SU-DHL-6 (cell line): ENCODE data around the gene BIN1.

Source experiments
- H2AFZ ChIP-seq: fragments of 200-600 bp; sonication (generic); 2 replicates; pipeline ENCODE4 v1.6.1; 2014; ENCODE audit warnings: low read depth, mild to moderate bottlenecking, moderate library complexity, mixed read lengths, antibody characterized with exemption, low read length; ENCODE audit not compliant: severe bottlenecking
- H3F3A ChIP-seq: fragments of 200-600 bp; shearing (Covaris generic); 2 replicates; pipeline ENCODE4 v1.6.0; 2016; ENCODE audit warnings: antibody characterized with exemption, mild to moderate bottlenecking; ENCODE audit not compliant: insufficient read depth
- H3K27ac ChIP-seq: fragments of 200-600 bp; sonication (generic); 2 replicates; pipeline ENCODE4 v1.5.1; 2016; ENCODE audit warnings: low read depth, mild to moderate bottlenecking, low read length, moderate library complexity, mixed read lengths
- H3K27me3 ChIP-seq: fragments of 200-600 bp; sonication (generic), shearing (Covaris generic); 2 replicates; pipeline ENCODE4 v1.6.0; 2014; ENCODE audit warnings: mild to moderate bottlenecking, low read length
- H3K36me3 ChIP-seq: fragments of 200-600 bp; sonication (generic); 2 replicates; pipeline ENCODE4 v1.6.1; 2014; ENCODE audit warnings: mild to moderate bottlenecking, low read length, mixed read lengths
- H3K4me2 ChIP-seq: fragments of 300-600, 200-600 bp; shearing (Covaris generic), sonication (generic); 2 replicates; pipeline ENCODE4 v1.6.0; 2014; ENCODE audit warnings: low read length, low read depth, mild to moderate bottlenecking; ENCODE audit not compliant: poor library complexity, severe bottlenecking
- H3K4me3 ChIP-seq: fragments of 200-600 bp; sonication (generic); 2 replicates; pipeline ENCODE4 v1.5.1; 2014; ENCODE audit warnings: antibody characterized with exemption, low read length, mild to moderate bottlenecking, mixed read lengths; ENCODE audit not compliant: insufficient read depth, poor library complexity, severe bottlenecking
- H3K79me2 ChIP-seq: fragments of 200-600 bp; sonication (generic); 2 replicates; pipeline ENCODE4 v1.6.1; 2014; ENCODE audit warnings: mild to moderate bottlenecking, low read length, moderate library complexity; ENCODE audit not compliant: insufficient read depth
- H3K9ac ChIP-seq: fragments of 200-600 bp; sonication (generic); 2 replicates; pipeline ENCODE4 v1.7.0; 2014; ENCODE audit warnings: mild to moderate bottlenecking, low read length
- H3K9me2 ChIP-seq: fragments of 200-600 bp; sonication (generic); replicated peaks from 2 replicates; pipeline ENCODE4 v1.6.1; 2014; ENCODE audit warnings: low read length; ENCODE audit not compliant: insufficient read depth
- H3K9me3 ChIP-seq: fragments of 200-600 bp; sonication (generic); 2 replicates; pipeline ENCODE4 v1.6.1; 2014; ENCODE audit warnings: low read length, mixed read lengths; ENCODE audit not compliant: insufficient read depth
- H4K20me1 ChIP-seq: fragments of 200-600 bp; sonication (generic); 2 replicates; pipeline ENCODE4 v1.6.1; 2014; ENCODE audit warnings: low read depth, mild to moderate bottlenecking, antibody characterized with exemption, low read length, moderate library complexity, mixed read lengths
- EZH2phosphoT487 ChIP-seq: fragments of 200-600 bp; sonication (generic), shearing (Covaris generic); conservative IDR thresholded peaks from 2 replicates; pipeline ENCODE4 v1.6.1; 2018; ENCODE audit warnings: mild to moderate bottlenecking, antibody characterized with exemption, low read length, moderate library complexity, mixed read lengths
- TF ChIP-seq, protein P1 (sequence below): fragments of 200-600 bp; sonication (generic); IDR thresholded peaks from one replicate; pipeline ENCODE4 v1.5.1; 2017; ENCODE audit warnings: antibody characterized with exemption, mild to moderate bottlenecking, low read length, moderate library complexity; ENCODE audit not compliant: insufficient read depth, poor library complexity, severe bottlenecking

BIN1 gene

DNA sequence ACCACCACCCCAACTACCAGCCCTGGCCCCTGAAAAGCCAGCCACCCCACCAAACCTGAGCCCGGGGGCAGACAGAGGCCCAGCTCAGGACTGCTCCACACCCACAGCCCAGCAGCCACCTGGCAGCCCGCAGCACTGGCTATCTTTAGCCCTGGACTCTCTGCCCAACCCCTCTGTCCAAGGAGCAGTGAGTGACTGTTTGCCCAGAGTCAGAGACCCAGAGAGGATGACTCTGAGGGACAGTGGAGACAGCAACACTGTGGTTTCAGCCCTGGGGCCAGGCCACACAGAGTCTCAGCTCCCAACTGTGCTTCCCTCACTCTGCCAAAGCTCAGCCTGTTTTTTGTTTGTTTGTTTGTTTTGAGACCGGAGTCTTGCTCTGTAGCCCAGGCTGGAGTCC lies 32.6 kb downstream of the BIN1 start:
- Histone ChIP-seq H3K4me2 (no peak overlapping the region), H3K27ac (no peak overlapping the region), H3K27me3 (no peaks in the 10 kb centered on the region), H3K9ac (no peak overlapping the region), H3K4me3 (no peak overlapping the region), H2AFZ (no peak overlapping the region), H3K79me2 (no peaks in the 10 kb centered on the region), H3F3A (no peaks in the 10 kb centered on the region), H3K9me2 (no peaks in the 10 kb centered on the region), H3K36me3 (no peaks in the 10 kb centered on the region), H4K20me1 (no peaks in the 10 kb centered on the region), H3K9me3 (no peaks in the 10 kb centered on the region)
- TF ChIP-seq, protein P1, sequence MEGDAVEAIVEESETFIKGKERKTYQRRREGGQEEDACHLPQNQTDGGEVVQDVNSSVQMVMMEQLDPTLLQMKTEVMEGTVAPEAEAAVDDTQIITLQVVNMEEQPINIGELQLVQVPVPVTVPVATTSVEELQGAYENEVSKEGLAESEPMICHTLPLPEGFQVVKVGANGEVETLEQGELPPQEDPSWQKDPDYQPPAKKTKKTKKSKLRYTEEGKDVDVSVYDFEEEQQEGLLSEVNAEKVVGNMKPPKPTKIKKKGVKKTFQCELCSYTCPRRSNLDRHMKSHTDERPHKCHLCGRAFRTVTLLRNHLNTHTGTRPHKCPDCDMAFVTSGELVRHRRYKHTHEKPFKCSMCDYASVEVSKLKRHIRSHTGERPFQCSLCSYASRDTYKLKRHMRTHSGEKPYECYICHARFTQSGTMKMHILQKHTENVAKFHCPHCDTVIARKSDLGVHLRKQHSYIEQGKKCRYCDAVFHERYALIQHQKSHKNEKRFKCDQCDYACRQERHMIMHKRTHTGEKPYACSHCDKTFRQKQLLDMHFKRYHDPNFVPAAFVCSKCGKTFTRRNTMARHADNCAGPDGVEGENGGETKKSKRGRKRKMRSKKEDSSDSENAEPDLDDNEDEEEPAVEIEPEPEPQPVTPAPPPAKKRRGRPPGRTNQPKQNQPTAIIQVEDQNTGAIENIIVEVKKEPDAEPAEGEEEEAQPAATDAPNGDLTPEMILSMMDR = no peak
- no peak for TF ChIP-seq EZH2phosphoT487

DNA sequence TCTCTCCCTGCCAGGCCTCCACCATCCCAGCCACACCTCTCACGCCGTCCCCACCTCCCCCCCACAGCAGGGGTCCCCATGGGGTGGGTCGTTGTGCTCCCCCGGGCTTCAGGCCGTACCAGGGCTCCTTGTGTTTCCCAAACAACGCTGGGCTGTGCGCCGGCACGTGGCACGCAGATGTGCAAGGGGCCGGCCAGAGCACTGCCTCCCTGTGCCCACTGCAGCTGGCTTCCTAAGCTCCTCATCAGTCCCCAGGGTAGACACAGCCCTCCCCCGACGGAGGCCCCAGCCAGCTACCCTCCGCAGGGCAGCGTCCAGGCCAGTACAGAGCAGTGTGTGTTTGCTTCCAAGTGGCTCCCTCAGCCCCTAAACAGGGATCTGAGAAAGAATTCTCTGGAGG lies 34.0 kb downstream of the BIN1 start:
- Histone ChIP-seq H3K9ac (no peak overlapping the region), H4K20me1 (no peaks in the 10 kb centered on the region), H3K27ac (no peak overlapping the region), H2AFZ (no peak overlapping the region), H3K79me2 (no peaks in the 10 kb centered on the region), H3K9me2 (no peaks in the 10 kb centered on the region), H3K9me3 (no peaks in the 10 kb centered on the region), H3F3A (no peaks in the 10 kb centered on the region), H3K4me3 (no peak overlapping the region), H3K36me3 (no peaks in the 10 kb centered on the region), H3K27me3 (no peaks in the 10 kb centered on the region), H3K4me2 (no peak overlapping the region)
- TF ChIP-seq, protein P1 = no peak
- TF ChIP-seq EZH2phosphoT487 = no peak

DNA sequence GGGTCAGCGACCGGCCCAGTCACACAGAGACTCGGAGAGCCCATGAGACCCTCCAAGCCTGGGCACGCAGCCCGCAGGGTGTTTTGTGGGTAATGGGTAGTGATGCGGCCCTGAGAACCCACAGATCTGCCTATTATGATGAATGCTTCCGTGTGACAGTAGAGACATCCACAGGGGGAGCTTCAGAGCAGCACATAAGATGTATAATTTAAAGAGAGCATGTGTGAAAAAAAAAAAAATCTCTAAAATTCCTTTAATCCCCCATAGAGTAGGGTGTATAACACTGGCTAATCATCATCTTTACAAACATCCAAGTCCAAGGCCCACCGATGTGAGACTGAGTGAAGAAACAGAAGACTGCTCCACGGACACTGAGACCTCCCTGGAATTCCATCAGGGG lies 34.6 kb downstream of the BIN1 start:
- H3K9me2 ChIP-seq = no peaks in the 10 kb centered on the region
- H3K27me3 ChIP-seq = no peaks in the 10 kb centered on the region
- H3F3A ChIP-seq = no peaks in the 10 kb centered on the region
- TF ChIP-seq, protein P1 = no peak
- no peak for TF ChIP-seq EZH2phosphoT487
- H2AFZ ChIP-seq = no peak overlapping the region
- H3K9ac ChIP-seq = no peak overlapping the region
- H3K36me3 ChIP-seq = no peaks in the 10 kb centered on the region
- no peak overlapping the region for H3K4me2 ChIP-seq
- no peak overlapping the region for H3K27ac ChIP-seq
- no peaks in the 10 kb centered on the region for H3K9me3 ChIP-seq
- H3K79me2 ChIP-seq = no peaks in the 10 kb centered on the region
- no peak overlapping the region for H3K4me3 ChIP-seq
- no peaks in the 10 kb centered on the region for H4K20me1 ChIP-seq

DNA sequence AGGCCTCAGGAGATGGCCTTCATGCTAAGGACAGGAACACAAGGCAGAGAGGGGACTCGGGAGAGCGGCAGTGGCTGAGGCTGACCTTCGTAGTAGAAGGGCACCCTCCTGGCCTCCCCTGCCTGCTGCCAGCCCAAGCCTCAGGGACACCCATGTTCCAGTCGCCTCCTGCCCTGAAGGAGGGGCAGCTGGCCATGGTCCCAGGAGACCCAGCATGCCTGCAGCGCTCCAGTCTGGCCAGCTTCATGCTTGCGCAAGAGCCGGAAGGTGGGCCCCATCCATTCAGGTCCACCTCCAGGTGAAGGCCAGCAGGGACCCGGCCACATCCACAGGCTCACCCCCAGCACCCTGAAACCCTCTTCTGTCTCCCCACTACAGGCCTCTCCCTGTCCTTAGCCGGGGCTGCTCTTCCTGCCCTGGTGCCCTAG lies 35.0 kb downstream of the BIN1 start:
- Histone ChIP-seq H3K79me2 (no peaks in the 10 kb centered on the region), H2AFZ (no peak overlapping the region), H4K20me1 (no peaks in the 10 kb centered on the region), H3K27ac (no peak overlapping the region), H3K9ac (no peak overlapping the region), H3K4me2 (no peak overlapping the region), H3F3A (no peaks in the 10 kb centered on the region), H3K9me3 (no peaks in the 10 kb centered on the region), H3K27me3 (no peaks in the 10 kb centered on the region), H3K4me3 (no peak overlapping the region), H3K9me2 (no peaks in the 10 kb centered on the region), H3K36me3 (no peaks in the 10 kb centered on the region)
- TF ChIP-seq EZH2phosphoT487 = no peak
